HG03025 (cell line): ENCODE data around the gene GABRD.
"Not testable (repeated sequence)": the region's sequence is repeated elsewhere in the genome, so short reads cannot be mapped to it uniquely, and the experiment has no call there.

ENCODE experiments used
- ATAC-seq: cut with Tn5 transposase; IDR thresholded peaks from one replicate; pipeline ENCODE4 v1.9.1; 2021; ENCODE audit warnings: mild to moderate bottlenecking, moderate library complexity; ENCODE audit not compliant: unreplicated experiment, low FRiP score

Gene GABRD

DNA sequence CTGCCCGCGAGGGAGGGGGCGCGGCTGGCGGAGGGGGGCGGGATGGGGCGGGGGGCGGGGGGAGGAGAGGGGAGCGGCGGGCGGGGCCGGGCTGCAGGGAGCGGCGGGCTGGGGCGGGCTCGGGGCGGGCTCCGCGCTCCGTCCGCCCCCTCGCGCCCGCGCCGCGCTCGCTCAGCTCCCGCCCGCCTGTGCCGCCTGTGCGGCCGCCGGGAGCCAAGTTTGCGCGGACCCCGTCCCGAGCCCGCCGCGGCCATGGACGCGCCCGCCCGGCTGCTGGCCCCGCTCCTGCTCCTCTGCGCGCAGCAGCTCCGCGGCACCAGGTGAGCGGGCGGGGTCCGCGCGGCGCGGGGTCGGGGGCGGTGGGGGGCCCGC lies at the start of gene GABRD:
TSS of gene GABRD (plus strand) at position 174 of the 372 bp plus-strand sequence. CDS start at position 253, 79 bp downstream.
- ATAC-seq, result no peak

DNA sequence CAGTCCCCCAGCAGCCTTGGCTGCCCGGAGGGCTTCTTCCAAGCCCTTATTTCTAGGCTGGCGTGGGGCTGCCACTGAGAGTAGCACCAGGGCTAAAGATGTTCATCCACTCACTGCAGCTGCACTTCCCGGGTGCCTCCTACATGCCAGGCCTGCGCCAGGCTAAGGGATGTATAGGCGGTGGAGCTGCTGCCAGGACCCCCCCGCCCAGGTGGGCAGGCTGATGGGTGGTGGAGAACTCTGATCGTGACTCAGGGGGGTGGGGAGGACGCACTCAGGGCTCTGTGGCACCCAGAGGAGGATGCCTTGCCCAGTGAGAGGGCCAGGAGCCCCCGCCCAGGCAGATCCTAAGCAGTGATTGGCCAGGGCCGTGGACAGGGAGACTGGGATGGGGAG lies 49.6 kb upstream of the GABRD start:
- ATAC-seq, result no peak

- ATAC-seq, result no peak
These were observed 49.0 kb upstream of the GABRD start for GRCh38 chr1:1969953-1970716.

GRCh38 chr1:1971017-1971416 lies 48.1 kb upstream of the GABRD start:
- no peak for ATAC-seq

DNA sequence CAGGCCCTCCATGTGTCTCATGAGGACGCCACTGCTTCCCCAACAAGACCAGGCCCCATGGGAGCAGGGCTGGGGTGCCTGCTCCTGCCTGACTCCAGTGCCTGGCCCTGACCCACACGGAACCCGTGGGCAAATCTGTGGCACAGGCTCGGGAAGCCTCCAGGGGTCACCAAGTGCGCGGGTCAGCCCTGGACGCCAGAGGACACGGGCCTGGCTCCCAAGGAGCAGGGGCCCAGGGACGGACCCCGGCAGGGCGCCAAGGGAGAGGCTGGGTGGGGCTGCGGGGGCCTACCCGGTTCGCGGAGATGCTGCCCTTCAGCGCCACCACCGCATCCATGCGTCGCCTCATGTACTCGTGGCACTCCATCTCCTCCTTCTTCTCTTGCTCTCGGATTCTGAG lies 47.5 kb upstream of the GABRD start:
- ATAC-seq, result no peak

DNA sequence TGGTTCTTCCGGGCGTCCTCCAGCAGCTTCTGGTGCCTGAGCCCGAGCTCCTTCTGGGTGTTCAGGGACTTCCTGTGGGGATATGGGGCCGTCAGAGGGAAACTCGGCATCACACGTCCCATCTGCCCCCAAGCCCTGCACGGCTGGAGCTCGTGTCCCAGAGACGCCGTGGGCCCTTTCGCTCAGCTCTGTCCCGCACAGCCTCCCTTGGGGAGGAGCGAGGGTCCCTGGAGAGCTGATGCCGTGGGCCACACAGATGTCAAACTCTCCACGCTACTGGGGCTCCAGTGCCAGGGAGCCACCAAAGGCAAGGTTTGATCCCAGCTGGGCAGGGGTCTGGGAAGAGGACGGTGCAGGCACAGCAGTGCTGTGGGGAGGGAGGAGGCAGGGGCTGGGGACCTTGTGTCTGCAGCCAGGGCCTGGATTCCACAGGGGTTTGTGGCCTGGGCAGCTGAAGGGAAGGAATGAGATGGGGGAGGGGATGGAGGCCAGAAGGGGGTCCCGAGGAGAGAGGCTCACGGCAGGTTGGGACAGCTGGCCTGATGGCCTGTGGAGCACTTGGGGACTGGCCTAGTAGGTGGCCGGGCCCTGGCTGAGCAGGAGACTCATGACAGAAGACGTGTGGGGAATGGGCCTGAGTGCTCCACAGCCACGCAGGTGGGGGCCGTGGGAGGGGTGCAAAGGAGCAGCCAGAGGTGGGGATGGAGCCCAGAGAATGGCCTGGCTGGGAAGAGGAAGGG lies 46.0 kb upstream of the GABRD start:
- ATAC-seq, result no peak

- no peak for ATAC-seq
These were observed 45.2 kb upstream of the GABRD start for GRCh38 chr1:1973716-1974642.

DNA sequence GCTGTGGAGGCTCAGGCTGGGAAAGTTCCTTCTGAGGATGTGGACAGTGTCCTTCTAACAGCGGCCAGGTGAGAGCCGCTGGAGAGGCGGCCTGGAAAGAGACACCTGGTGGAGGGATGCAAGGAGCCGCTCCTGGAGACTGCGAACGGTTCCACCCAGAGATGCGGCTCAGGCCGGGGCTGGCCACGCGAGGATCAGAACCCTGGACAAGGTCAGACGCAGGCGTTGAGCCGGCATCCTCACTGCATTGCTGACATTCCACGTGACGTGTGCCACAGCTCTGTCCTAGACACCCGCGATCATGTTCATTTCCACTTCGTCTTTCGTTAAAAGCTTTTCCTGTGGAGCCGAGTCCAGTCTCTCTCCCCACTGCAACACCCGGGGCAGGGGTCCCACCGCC lies 44.3 kb upstream of the GABRD start:
- ATAC-seq, result no peak

DNA sequence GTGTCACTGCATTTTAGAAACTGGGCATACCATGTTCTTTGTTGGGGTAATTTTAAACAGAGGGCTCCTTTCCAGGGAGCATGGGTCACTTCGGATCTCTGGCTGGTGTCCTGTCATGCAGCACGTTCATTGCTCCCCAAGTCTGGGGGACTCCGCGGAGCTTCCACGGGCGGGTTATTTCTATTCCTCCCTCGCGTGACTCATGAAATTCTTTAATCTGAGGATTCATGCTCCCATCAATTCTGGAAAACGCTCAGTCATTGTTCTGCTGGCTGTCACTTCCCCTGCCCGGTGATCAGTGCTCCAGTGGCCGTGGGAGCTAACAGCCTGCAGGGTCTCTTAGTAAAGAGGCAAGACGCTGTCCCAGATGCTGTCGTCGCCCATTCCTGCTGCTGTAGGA lies 43.6 kb upstream of the GABRD start:
- no peak for ATAC-seq

- no peak for ATAC-seq
These were observed 43.1 kb upstream of the GABRD start for GRCh38 chr1:1976031-1976430.

DNA sequence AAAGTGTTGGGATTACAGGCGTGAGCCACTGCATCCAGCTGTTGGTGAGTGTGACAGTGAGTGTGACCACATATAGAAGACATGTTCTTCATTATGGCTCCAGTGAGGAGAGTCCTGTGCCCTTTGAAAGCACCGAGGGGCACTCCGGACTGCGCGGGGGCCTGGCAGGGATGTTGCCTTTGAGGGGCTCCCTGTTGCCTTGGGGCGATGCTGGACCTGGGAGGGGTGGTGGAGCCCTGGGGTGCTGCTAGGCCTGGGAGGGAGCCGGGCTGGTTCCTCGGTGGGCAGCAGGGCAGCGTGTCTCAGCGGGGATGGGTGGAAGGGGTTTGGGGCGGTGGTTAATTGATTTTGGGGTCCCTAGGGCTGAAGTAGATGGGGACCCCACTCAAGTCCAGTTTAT lies 41.0 kb upstream of the GABRD start:
- ATAC-seq, result no peak

DNA sequence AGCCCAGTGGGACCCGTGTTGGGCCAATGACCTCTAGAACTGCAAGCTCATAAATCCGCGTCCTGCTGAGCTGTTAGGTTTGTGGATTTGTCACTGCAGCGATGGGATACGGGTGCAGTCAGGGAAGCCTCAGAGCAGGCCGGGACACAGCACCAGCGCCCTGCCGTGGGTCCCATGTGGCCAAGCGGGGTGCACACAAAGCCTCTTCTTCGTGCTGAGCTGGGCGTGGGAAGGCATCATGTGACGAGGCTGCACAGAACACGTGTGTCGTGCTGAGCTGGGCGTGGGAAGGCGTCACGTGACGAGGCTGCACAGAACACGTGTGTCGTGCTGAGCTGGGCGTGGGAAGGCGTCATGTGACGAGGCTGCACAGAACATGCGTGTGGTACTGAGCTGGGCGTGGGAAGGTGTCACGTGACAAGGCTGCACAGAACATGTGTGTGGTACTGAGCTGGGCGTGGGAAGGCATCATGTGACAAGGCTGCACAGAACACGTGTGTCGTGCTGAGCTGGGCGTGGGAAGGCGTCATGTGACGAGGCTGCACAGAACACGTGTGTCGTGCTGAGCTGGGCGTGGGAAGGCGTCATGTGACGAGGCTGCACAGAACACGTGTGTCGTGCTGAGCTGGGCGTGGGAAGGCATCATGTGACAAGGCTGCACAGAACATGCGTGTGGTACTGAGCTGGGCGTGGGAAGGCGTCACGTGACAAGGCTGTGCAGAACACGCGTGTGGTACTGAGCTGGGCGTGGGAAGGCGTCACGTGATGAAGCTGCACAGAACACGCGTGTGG lies 40.3 kb upstream of the GABRD start:
- not testable (repeated sequence) for ATAC-seq

DNA sequence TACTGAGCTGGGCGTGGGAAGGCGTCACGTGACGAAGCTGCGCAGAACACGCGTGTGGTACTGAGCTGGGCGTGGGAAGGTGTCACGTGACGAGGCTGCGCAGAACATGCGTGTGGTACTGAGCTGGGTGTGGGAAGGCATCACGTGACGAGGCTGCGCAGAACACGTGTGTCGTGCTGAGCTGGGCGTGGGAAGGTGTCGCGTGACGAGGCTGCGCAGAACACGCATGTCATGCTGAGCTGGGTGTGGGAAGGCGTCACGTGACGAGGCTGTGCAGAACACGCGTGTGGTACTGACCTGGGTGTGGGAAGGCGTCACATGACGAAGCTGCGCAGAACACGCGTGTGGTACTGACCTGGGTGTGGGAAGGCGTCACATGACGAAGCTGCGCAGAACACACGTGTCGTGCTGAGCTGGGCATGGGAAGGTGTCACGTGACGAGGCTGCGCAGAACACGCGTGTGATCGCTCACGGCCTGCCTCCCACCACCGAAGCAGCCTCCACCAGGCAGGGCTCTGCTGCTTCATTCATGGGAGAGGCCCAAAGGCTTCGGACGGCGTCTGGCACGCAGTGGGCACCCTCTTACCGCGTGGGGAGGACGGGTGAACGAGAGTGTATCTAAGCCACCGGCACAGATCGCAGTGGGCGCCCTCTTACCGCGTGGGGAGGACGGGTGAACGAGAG lies 39.5 kb upstream of the GABRD start:
- no peak for ATAC-seq

DNA sequence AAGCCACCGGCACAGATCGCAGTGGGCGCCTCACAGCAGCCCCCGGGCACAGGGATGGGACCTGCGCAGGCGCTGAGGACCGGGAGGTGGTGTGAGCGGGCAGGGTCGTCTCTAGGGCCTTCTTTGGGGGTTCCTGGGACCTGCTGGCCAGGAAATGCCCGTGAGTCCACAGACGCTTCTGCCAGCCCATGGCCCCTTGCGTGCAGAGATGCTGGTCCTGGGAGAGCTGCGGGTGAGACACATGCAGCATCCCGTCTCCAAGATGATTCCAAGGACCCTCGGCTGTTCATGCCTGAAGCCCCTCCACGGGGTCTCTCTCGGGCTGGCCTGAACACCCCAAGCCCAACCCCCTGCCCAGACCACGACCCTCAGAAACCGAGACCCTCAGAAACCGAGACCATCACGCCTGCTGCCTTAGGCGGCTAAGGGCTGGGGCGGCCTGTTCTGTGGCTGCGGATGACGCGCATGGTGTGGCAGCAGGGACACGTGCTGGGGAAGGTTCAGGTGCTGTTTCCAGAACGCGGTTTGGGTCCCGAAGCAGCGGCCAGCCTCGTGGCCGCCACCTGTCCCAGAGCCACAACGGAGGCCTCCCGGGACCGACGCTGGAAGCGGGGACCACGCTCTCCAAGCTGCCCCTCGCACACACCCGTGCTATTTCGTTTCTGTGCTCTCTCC lies 38.5 kb upstream of the GABRD start:
- no peak for ATAC-seq

DNA sequence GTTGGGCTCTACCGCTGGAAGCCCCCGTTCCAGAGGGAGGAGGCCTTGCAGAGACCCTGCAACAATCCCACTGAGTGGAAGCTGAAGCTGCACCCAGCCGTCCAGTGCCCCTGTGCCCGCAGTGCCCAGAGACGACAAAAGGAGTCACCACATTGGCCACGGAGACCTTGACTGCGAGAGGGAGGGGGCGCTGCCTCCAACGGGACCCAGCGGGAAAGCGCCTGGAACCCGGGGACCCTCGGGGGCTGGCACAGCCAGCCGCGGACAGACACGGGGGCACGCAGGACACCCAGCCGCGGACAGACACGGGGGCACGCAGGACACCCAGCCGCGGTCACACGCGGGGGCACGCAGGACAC lies 38.0 kb upstream of the GABRD start:
- ATAC-seq, result no peak

- not testable (repeated sequence) for ATAC-seq
These were observed 37.4 kb upstream of the GABRD start for GRCh38 chr1:1981631-1982327.

GRCh38 chr1:1982379-1983232 lies 36.5 kb upstream of the GABRD start:
- ATAC-seq, result no peak
